GM21529 (cell line): ENCODE data around the gene SLC23A2.
"Not testable (repeated sequence)": the region's sequence is repeated elsewhere in the genome, so short reads cannot be mapped to it uniquely, and the experiment has no call there.

ENCODE experiments used
- ATAC-seq: cut with Tn5 transposase; IDR thresholded peaks from one replicate; pipeline ENCODE4 v1.9.1; 2021; ENCODE audit not compliant: unreplicated experiment

Gene SLC23A2

DNA sequence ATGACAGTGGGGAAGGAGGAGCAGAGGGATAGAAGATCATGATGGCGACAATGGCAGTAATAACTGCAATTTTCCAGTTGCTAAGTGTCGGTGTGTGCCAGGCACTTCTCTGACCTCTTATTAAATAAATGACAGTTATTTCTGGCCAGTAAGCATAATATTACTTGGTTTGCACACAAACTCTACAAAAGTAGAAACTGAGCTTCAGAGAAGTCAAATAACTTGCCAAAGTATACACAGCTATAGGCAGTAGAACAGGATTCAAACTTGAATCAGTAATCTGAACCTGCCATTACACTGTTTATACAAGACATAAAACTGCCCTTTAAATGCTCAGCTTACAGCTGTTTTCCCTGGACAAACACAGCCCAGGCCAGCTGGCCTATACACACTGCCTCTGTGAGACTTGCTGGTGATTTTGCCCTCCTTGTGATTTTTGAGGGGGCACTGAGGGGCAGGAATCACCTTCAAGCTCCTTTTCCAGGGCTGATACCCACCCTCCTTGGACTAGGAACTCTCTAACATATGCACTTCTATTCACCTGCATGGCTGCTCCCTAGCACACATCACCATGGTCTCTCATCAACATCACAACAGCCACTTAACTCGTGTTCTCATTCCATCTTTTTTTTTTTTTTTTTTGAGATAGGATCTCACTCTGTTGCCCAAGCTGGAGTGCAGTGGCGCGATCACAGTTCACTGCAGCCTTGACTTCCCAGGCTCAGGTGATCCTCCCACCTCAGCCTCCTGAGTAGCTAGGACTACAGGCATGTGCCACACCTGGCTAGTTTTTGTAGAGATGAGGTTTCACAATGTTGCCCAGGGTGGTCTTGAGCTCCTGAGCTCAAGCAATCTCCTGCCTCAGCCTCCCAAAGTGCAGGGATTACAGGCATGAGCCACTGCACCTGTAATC lies 63.6 kb downstream of the SLC23A2 start:
- no peak for ATAC-seq

DNA sequence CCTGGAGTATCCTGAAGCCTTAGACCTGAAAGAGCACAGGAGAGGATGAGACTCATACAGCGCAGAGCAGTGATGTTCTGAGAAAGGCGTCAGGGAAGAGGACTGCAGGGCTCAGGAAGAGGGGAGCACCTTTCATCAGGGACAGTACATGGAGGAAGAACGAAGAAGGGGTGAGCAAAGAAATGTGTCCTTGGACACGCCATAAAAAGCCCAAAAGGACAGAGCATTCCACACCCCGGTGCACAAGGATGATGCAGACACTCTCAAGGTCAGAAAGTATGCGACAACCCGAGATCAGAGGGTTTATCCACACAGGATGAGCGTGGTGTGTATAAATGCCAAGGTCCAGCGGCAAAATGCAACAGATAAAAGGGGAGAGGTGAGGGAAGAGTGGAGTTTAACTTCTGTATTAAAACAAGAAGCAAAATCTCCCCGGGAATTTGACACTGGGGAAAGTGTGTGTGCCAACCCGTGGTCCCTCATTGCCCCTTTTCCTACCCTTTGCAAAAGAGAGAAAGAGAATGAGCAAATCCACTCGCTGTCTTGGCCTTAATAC lies 64.4 kb downstream of the SLC23A2 start:
- ATAC-seq, result no peak

DNA sequence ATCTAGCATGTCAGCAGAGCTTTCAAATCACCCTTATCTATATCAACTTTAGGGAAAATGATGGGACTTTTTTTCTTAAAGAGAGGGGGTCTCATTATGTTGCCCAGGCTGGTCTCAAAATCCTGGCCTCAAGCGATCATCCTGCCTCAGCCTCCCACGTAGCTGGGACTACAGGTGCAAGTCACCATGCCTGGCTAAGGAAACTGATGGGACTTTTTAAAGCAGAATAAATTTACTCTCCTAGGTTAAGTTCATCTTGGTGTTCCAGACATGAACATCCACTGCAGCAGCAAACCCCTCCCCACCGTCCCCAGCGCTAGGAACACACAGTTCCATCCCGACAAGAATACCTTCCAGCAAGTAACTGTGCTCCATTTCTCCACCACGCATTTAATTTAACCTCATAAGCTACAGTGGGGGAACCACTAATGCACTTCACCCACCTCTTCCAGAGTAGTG lies 64.9 kb downstream of the SLC23A2 start:
- ATAC-seq, result no peak

DNA sequence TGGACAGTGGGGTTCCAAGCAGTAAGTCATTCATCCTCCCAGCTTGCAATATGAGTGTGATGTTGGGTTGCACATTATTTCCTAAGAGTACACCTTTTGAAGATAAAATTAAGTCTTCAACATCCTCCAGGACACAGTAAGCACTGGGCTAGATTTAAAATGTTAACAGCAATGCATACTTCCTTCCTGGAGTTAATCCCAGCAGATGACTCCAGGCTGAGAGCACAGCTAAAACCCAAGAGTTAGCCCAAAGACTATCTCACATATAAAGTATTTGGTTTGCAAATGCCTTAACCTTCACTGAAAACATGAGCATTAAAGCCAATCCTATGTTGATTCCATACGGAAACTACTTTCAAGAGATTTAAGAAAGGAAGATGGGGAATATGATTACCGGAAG lies 69.2 kb downstream of the SLC23A2 start:
- ATAC-seq, result no peak

DNA sequence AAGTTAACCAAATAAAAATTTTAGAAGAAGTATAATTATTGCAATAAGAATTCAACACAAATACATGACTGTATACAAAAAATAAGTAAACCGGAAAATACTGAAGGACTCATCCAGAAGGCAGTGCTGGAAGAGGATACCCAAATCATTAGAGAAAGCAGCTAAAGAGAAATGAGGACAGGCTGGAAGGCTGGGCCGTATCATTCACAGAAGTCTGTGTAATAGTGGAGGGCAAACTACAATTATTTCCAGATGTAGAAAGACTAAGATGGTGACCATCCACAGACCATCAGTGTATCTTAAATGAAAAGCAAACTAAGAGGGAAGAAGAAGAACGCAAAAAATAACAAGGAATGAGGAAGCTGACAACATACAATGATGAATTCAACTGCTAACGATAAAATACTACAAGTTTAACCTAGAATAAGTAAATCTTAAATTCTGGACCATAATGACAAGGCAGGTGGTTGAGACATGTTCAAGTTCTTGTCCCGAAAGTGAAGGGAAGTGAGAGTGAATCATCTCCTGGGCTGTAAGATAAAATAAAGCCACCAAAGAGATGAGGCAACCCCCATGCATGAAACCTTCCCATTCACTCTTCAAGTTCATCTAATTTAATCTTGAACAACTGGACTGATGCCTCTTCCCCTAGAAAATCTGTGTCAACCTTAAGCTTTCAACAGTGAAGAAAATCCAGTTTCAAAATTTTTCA lies 71.5 kb downstream of the SLC23A2 start:
- no peak for ATAC-seq

DNA sequence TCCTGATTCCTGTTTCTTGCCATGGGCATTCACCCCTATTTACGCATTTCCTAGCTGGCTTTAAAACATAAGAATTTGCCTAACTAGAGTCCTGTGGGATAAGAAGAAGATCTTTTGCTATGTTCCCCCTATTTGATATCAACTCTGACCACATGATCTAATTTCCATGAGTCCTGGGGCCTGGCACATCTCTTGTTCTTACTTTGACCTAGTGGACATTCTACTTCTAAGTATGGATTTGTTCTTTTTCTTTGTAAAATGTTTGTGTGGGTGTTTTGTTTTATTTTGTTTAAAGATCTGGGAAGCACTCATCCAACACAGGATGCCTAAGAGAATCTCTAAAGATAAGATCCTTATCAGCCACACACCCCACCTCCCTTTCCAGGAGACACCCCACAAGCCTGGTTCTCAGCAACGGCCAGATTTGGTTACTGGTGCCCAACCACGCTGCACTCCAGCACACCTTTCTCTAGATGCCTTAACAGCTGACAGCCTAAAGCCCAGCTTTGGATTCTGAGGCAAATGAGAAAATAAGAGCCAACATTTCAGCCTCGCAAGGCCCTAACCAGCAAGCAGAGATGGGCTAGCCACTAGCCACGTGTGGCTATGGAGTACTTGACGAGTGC lies 74.7 kb downstream of the SLC23A2 start:
- no peak for ATAC-seq

DNA sequence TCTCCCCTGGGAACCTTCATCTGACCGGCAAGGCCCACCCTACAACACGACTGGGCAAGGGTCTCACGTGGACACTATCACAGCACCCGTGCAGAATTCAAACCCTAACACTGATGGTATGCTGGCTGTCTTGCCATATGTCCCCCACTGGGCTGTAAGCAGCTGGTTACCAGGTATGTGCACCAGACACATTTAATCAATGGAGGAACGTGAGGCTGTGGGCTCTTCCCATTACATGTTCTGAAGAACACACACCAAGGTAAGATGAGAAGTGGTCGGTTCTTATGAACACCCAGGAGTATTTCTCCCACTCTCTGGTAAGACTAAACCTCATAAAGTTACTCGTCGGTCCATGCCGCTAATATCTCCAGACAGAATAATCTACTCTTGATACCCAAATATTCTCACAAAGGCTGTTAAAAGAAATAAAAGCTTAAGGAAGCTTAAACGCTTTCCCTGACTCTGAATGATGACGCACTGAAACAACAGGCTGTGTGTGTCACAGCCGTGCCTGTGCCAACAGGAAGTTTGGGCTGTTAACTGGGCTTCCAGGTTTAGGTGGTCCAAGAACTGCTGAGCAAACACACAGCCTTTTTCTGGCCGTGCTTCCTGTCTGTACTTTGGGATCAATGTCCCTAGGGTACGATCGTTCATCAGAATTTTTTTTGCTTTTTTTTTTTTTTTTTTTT lies 75.3 kb downstream of the SLC23A2 start:
- no peak for ATAC-seq

DNA sequence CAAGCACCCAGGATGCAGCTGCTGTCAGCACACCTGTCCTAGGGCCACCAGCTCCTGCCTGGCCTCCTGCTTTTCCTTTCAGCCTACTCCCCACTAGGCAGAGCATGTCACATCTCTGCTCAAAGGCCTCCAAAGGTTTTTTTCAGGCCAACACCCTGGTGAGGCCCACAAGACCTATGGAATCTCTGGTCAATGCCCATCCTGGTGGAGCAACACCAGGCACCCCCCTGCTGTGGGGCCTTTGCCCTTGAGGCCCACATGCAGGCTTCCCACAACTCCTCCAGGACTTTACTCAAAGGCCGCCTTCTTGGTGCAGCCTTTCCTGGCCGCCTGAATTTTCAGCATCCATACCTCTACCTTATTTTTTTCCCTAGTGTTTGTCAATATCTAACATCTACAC lies 76.9 kb downstream of the SLC23A2 start:
- ATAC-seq, result no peak

DNA sequence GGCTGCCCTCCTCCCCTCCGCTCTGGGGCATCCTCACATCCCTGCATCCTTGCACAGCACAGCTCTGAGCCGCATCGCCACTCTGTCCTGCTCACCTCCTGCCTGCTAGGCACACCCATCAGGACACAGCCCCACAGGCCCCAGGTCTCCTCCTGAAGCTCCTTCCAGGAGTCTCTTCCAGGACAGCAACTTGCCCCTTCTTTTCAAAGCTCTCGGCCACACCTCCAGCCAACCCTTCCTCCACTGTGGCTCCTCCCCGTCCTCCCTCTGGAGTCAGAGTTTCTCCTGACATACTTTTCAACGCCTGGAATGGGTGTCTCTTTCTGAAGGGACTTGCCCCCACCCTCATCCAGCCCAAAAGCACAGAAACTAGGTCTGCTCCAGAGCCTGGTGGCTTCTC lies 77.3 kb downstream of the SLC23A2 start:
- ATAC-seq, result no peak

DNA sequence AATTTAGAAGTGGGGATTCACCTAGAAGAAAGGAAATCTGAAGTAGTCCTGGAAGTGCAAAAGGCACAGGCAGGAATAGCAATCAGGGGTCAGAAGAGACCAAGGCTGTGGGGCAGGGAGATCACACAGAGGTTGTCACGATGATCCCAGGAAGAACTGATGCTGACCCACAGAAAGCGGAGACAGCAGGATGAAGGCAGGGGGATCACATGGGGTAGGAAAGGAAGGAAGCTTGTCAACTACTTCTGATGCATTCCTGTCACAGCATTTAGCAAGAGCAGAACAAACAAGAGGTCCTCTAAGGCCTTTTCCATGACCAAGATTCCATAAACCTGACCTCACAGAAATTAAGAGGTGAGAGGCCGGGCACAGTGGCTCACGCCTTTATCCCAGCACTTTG lies 79.1 kb downstream of the SLC23A2 start:
- no peak for ATAC-seq

DNA sequence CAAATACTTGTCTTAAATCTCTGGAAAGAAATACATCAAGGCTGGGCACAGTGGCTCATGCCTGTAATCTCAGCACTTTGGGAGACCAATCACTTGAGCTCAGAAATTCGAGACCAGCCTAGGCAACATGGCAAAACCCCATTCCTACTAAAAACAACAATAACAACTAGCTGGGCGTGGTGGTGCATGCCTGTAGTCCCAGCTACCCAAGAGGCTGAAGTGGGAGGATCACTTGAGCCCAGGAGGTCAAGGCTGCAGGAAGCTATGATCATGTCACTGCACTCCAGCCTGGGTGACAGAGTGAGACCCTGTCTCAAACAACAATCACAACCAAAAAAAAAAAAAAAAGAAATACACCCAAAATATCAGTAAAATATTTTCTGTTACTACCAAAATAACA lies 80.0 kb downstream of the SLC23A2 start:
- not testable (repeated sequence) for ATAC-seq

DNA sequence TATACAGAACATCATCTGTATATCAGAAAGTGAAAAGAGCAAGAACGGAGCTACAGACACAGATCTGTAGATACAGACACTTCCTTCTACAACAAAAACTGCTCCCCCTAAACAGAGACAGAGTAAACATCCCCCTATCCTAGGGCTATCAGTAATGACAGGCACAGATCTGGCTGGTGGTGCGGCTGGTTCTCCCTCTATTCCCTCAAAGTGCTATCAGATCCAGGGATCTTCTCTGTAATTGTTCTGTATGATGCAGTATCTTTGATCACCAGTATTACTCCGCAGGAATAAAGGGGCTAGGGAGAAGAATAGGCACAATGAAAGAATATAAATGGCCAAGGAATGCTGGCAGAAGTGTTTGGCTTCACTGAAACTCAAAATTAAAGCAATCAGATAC lies 80.7 kb downstream of the SLC23A2 start:
- ATAC-seq, result no peak

DNA sequence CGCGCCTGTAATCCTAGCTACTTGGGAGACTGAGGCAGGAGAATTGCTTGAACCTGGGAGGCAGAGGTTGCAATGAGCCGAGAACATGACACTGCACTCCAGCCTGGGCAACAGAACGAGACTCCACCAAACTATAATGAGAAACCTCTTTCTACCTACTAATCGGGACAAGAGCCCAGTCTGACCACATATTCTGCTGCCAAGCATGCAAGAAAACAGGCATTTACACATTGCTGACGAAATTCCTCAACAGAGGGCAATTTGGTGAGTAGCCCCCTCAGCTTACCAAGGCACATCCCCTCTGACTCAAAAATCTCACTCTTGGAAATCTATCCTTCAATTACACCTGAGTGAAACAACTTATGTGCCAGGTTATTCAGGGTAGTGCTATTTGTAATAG lies 81.2 kb downstream of the SLC23A2 start:
- ATAC-seq, result no peak

DNA sequence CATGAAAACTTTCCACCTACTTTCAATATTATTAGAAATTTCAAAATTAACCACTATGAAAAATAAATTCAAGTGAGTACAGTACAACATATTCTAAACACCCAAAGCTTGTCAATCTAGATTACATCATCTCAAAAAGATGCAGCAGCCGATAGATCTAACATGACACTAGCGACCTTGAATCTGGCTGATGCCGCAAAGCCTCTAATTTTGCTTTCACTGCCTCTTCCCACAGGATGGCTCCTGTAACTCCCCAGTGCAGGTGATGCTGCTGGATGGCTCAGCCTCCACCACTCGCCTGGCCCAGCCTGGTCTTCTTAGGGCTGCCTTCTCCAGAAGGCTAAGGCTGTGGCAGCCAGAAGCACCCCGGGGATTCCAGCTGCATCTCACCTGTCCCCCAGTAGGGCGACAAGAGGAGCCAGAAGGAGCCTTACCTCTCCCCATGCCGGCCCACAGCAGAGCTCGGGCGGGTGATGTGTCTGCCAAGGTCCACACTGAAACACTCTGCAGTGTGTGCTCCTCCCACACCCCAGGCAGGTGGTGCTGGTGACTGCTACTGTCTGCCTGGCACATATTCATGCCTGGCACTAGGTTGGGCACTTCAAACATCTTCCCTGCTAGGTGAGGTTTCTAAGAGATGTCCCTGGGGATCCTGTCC lies 82.1 kb downstream of the SLC23A2 start:
- no peak for ATAC-seq

DNA sequence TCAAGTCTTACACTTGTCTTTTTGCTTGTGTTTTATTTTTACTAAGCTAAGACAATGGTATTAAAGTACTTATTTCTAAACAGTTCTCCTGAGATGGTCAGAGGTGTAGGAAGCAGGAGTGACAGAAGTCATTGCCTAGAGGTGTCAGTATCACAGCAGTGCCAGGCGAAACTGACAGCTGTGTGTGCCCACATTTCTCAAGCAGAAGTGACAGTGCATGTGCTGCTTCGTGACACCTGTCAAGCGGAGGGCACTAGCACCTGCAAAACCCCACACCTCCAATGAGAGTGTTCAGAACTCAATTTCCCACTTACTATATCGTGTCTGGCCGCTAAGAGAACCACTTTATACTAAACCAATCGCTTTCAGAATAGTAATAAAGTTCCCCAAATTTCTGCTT lies 82.8 kb downstream of the SLC23A2 start:
- no peak for ATAC-seq

DNA sequence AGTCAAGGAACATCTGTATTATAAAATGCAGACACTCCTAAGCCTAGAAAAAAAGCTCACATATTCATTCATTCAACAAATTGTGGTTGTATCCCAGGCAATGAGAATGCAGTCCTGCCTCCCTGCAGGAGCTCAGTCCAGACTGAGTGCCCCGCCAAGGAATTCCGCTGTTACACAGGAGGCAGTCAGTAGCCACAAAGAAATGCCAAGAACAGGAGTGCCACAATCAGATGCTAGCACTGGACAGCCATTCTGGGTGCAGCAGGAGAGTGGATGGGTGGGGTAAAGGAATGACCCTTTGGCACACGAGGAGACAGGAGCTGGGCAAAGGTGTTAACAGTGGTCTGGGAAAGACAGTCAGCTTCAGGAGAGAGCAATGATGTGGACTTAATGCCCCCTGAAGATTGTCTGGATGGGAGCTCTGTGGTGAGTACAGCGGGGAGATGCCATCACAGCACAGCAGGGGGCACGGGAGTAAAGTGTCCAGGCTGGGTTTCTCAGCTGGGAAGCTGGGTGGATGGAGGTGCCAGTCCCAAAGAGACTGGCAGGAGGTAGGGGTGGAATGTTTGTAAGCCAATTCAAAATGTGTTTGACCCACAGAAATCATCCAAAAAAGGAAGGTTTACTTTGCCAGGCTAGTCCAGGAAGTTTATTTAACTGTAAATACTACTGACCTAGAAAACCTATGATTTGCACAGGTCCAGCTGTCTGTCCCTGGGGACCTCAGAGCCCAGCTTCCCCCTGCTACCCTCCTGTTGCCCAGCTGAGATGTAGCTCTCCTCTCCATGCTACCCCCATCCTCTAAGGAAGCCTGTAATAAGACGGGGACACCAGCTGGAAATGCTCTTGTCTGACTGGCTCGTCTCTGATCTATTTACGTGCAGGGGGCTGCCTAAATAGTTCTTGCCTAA lies 84.1 kb downstream of the SLC23A2 start:
- no peak for ATAC-seq

DNA sequence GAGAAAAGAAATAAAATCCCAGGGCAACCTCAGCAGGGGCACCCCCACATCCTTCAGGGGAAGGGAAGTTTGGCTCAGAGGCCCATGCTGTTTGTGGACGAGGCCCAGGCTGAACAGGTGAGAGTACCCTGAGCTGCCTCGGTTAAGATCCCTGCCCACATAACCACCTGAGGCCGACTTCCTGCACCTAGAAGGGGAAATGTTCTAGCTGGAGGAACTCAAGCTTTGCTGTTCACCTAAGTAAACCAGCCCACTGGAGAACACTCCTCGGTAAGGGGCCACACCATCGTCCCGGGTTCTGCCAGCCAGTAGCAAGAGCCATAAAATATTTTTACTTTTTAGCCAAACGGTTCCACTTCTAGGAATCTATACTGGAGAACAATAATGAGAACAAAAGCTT lies 88.2 kb downstream of the SLC23A2 start:
- no peak for ATAC-seq

DNA sequence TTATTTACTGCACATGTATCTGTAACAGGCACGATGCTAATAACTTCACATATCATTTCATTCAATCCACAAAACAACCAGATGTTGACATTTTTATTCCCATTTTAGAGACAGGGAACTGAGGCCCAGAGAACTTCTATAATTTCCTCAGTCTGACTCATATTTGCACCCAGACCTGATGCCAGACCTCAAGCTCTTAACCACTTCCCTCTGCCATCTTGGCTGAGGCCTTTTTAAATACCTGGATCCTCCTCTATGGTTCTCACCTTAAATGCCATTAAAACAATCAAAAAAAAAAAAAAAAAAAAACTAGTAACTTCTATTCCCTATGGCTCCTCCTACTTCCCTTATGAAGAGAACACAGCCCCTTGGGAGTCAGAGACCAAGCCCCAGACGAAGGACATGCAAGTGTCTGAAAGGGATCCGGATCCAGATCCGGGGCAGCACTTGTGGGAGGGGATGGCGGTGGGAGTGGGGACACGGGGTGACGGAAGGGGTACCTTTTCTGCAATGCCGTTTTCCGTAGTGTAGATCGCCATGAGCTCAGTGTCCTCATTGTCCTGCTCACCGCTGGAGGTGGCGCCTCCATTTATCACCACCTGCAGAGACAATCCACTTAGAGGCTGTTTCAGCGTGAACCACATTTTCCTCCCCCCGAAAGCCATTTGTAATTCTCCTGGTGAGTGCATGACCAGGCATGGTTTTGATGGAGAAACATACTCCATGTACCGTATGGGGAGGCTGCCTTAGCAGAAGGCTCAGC lies 88.7 kb downstream of the SLC23A2 start:
- ATAC-seq, result no peak

DNA sequence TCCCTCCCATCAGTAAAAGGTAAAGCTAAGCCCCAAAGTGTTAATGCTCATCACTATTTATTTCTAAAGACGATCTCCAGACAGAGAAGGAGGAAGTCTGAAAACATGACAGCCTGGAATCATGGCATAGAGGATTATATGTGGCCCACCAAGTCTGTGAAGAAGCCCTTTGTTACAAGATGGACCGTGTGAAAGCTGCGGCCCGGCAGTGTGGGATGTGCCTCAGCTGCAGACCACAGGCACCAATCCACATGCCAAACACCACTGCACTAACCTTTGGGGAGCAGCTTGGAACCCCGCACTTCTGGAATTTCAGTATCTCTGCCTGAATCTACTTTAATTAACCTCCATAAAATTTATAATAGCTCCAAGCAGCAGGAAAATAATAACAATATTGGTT lies 90.4 kb downstream of the SLC23A2 start:
- ATAC-seq, result no peak
